NCI-H1092 (cell line): ENCODE measurements around the gene TCF12.
"Not testable (repeated sequence)": the region's sequence is repeated elsewhere in the genome, so short reads cannot be mapped to it uniquely, and the experiment has no call there.

Experiments used
- DNase-seq: peaks from one replicate; lab custom pipeline; 2025; lab: John Stamatoyannopoulos, UW

TCF12 gene

DNA sequence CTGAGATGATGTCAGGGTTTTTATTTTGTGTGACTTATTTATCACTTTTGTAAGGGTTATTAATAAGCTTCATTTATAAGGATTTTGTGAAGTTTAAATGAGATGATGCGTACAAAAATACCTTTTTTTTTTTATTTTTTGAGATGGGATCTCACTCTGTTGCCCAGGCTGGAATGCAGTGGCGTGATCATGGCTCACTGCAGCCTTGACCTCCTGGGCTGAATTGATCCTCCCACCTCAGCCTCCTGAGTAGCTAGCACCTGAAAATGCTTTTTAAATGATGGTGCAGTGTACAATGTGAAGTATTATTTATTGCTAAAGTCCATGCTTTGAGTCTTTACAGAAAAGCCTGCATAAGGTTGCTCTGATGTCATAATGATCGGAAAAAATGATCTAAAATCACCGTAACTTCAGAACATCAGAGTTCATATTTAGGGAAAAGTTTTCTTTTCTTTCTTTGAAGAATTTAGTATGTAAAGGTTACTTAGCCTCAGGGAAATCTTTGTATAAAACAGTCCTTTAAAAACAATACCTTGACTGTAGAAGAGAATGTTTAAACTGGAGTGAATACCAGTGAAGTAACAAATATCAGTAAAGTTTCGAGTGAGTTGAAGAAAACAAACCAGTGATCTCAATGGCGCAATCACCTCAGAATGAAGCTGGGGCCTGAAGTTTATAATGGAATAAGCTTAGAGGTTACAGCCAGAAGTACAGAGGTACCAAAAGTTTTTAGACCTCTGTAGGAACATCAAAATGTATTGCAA is 29.7 kb downstream of the TCF12 start:
- no peak for DNase-seq

DNA sequence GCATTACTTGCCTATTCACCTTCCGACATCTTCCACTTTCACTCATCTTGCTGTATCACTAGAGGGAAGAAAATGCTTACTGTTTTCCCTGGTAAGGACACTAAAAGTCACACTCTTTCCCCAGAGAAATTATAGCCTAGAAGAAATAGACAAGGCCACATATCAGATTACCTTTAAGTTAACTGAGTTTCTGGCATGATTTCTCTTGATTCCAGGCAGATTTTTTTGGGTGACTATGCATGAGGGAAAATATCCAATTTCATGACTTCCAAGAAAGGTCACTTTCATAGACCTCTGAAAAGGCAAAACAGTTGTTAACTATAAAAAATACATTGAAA is 30.3 kb downstream of the TCF12 start:
- no peak for DNase-seq

DNA sequence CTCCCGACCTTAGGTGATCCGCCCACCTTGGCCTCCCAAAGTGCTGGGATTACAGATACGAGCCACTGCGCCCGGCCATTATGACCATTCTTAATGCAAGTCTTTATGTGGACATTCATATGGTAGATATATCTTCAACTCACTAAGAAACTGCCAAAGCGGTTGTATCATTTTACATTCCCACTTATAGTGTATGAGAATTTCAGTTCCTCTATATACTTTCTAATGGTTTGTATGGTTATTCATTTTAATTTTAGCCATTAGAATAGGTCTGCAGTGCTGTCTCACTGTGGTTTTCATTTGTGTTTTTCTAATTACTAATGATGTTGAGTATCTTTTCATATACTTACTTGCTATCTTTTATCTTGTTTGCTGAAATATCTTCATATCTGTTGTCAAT is 32.5 kb downstream of the TCF12 start:
- DNase-seq, result no peak

DNA sequence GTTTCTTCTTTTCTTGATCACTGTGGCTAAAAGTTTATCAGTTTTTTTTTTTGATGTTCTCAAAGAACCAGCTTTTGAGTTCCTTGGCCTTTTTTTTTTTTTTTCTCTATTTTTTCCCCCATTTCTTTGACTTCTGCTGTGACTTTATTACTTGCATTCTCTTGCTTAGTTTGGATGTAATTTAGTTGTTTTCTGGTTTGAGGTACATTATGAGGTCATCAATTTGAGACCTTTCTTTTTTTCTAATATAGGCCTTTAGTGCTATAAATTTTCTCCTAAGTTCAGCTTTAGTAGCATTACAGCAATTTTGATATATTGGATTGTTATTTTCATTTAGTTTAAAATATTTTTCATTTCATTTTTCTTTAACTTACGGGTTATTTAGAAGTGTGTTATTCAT is 35.3 kb downstream of the TCF12 start:
- no peak for DNase-seq

DNA sequence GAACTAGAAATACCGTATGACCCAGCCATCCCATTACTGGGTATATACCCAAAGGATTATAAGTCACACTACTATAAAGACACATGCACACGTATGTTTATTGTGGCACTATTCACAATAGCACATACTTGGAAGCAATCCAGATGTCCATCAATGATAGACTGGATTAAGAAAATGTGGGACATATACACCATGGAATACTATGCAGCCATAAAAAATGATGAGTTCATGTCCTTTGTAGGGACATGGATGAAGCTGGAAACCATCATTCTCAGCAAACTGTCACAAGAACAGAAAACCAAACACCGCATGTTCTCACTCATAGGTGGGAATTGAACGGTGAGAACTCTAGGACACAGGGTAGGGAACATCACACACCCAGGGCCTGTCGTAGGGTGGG is 36.6 kb downstream of the TCF12 start:
- DNase-seq, result not testable (repeated sequence)

DNA sequence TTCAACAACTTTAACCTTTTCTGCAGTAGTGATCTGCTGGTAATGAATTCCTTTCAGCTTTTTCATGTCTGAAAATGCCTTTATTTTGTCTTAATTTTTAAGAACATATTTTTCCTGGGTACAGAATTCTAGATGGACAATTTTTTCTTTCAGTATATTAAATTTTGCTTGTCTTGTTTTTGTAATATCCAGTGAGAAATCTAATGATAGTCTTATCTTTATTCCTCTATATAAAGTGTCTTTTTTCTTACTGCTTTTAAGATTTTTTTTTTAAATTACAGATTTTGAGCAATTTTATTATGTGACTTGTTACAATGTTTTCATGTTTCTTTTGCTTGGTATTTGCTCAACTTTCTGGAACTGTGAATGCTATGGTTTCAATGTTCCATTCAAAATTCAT is 38.1 kb downstream of the TCF12 start:
- DNase-seq, result no peak

DNA sequence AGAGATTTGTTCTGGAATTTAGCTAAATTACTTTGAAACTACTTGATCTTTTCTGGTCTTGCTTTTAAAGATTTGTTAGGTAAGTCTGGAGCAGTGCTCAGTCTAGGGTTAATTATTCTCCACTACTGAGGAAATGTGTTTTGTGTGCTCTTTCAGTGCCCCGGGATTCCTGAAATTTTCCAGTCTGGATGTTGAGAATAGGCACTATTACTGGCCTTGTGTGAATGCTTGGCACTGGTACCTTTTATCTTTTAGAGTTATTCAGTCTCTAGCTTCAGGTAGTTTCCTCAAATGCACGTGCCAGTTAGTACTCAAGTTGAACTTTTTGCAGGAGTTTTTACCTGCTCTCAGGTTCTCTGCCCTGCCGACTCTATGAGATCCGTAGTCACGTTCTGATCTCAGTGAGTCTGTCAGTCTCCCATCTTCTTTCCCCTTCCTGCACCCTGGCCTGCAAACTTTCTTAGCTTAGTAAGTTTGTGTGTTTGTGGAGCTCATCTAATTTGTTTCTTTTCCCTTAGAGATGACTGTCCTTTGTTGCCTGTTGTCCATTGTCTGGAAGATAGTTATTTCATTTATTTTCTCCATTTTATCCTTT is 39.5 kb downstream of the TCF12 start:
- no peak for DNase-seq

DNA sequence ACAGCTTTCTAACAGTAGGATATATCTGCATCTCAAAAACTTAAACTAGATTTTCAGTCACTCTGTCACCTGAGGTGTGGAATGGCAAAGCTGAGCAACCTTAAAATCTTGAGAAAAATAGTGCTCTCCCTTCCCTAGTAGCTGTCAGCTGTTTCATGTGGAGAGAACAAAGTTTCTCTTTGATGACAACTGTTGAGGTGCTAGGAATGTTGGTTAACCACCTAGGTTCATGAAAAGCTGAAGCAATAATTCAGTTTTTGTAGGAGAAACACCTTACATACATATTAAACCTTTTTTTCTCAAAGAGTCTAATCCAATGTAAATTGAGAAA is 40.8 kb downstream of the TCF12 start:
- DNase-seq, result no peak

DNA sequence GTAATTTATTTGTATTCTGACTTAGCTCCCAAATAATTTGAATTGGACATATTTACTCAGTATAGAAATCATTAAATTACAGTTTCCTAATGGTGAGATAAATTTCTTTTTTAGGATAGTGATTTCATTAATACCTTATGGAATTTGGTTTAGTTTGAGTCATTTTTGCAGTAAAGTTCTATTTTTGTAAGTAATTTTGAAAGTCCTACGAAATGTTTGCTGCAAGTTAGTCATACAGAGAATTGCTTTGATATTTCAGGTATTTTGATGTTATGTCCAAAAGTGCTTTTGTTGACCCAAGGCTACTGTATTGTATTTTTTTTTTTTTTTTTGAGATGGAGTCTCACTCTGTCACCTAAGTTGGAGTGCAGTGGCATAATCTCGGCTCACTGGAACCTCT is 41.7 kb downstream of the TCF12 start:
- DNase-seq, result no peak

DNA sequence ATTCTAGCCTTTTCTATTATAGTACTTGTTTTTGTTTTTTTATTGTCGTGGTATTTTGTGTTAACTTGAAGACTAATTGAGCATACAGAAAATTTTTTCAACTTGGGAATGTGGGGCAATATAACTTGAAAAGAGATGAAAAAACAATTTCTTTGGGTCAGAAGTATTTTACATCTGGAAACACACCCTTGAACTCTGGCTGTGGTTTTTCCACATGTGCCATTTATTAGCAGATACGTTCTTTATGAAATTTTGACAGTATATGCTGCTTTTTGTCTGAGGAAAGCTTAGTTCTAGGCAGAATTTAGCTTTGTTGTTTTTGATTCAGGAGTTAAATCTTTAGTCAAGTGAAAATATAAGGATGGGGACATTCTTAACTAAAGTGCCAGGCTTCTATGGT is 44.7 kb downstream of the TCF12 start:
- DNase-seq, result no peak

DNA sequence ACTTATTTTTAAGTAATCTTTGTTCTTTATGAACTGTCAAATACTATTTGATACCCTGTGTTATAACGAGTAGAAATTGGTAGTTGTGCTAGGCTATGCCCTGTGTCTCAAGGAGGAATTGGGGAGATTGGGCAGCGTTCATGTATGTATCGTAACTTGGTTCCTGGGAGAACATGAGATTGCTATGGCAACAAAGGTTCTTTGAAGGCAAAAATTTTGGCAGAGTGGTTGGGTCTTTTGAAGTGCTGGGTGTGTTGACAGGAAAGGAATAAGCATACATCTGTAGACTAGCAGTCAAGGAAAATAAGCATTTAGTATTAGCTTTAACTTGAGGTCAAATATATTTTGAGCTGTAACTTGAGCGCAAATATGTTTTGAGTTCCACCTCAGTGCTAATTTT is 45.3 kb downstream of the TCF12 start:
- DNase-seq, result no peak

DNA sequence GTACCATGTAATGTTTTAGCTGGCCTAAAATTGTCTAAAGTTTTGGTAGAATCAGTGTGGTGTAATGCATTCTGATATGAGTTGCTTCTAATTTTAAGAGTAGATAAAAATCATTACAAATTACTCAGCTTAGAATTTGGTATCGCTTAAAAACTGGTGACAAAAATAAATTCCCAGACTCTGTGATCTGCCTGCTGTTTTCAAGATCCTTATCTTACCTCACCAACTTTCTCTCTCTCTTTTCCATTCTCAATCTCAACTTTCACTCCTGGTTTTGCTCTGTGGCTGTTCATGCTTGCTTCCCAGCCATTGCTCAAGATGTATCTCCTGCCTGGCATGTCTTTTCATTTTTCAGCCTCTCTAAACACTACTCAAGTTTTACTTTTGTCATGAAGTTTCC is 45.7 kb downstream of the TCF12 start:
- DNase-seq, result no peak

DNA sequence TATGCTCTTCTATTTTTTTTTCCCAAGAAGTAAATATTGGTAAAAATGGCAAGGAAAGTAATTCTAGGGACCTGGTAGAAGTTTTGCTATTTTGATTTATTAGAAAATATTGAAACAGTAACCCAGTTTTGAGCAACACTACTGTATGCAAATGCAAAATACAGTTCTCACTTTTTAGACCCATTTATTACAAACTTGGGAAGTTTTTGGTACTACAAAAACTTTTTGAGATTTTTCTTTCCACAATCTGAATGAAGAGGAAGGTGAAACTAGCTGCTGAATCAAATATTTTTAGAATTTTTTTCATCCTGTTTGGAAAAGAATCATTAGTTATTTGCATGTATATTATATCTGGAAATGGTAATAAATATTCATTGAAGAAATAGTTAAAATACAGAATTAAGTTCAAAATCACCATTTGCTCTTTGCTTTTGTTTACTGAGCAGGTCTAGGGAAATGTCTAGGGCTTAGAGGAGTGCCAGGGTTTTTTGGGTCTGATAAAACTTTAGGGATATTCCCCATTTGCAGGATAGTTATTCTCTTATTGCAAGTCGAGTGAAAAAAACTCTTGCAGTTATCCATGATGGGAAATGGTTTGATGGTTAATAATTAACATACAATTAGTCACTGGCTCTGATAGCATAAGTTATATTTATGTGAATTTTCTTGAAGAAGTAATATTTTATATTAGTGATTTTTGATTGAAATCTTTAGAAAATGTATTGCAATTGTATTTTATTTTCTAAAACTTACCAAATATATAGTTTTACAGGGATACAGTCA is 47.0 kb downstream of the TCF12 start:
- DNase-seq, result no peak

DNA sequence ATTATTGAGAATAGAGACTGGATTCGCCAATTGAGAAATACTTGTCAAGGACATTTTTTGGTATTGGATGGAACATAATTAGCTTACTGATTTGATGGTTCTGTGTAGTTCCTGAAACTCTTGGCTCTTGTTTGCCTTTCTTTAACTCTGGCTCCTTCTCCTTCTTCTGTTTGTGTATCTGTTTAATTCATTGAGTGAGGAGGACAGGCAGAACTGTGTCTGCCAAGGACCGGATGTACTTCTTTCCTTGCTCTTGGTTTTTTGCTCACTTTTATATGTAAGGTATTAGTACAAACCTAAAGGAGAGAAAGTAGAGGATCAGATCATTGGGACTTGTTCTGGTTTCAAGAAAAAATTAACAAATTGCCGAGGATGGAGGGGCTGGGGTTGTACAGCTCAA is 48.9 kb downstream of the TCF12 start:
- DNase-seq, result no peak

DNA sequence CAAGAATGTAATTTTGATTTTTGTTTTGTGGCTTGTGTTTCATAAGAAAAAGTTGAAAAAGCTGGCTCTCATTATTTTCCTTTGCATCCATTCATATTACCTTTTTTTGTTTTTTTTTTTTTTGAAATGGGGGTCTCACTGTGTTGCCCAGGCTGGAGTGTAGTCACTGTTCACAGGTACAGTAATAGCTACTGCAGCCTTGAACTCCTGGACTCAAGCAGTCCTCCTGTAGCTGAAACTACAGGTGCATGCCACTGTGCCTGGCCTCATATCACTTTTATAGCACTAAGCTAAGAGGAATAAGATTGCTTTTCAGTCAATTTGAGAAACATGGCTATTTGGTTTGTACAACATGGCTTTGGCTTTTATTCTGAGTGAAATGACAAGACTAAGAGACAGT is 49.8 kb downstream of the TCF12 start:
- DNase-seq, result no peak

DNA sequence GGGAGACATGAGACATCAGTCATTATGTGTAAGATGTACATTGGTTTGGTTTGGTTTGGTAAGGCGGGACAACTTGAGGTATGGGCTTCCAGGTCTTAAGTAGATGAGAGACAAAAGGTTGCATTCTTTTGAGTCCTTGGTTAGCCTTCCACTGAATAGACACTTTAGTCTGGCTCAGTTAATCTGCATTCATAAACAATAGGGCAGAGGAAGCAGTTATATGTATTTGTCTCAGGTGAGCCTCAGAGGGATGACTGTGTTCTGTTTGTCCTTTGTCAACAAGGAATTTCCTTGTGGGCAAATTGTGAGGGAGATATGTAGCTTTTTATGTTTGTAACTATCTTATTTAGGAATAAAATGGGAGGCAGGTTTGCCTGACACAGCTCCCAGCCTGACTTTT is 50.4 kb downstream of the TCF12 start:
- DNase-seq, result no peak

DNA sequence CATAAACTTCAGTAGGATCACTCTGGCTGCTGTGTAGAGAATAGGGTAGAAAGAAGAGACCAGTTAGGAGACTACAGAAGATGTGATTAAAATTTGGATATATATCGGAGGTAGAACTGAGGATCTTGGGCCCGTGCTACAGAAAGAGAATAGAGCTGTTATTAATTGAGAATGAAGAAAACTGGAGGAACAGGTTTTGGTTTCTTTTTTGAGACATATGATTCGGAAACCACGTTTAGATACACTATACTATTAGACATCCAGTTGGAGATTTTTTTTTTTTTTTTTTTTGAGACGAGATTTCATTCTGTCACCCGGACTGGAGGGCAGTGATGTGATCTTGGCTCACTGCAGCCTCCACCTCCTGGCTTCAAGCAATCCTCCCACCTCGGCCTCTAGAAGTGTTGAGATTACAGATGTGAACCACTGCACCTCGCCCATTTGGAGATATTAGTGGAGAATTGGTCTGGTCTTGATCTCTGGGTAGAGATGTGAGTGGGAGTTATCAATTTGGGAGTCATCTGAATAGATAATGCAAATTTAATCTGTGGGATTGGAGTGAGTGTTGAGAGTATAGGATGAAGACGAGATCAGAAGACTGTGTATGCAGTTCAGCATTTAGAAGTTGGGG is 50.9 kb downstream of the TCF12 start:
- no peak for DNase-seq

DNA sequence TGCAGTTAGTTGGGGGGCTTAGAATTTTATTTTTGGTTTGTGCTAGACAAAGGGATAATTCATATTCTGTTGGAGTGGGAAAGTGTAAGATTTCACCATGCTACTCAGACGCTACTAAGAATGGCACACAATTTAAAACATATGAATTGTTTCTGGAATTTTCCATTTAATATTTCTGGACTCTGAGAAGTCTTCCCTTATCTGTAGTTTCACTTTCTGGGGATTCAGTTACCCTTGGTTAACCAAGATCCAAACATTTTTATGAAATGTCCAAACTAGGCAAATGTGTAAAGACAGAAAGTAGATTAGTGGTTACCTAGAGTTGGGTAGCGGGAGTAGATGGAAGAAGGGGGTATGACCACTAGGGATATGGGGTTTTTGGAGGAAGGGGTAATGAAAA is 53.1 kb downstream of the TCF12 start:
- DNase-seq, result no peak

DNA sequence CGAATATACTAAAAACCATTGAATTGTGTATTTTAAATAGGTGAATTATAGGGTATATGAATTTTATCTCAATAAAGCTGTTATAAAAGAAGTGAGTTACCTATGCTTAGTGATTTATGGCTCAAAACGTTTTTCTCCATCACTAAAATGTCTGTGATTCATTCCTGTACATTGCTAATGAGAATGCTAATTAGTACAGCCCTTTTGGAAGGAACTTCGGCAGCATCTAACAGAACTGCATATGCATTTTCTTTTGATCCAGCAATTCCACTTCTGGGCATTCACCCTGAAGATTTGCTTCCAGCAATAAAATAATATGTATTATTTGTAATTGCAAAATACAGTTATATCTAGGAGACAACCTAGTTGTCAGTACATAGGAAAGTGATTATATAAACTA is 53.6 kb downstream of the TCF12 start:
- DNase-seq, result no peak

DNA sequence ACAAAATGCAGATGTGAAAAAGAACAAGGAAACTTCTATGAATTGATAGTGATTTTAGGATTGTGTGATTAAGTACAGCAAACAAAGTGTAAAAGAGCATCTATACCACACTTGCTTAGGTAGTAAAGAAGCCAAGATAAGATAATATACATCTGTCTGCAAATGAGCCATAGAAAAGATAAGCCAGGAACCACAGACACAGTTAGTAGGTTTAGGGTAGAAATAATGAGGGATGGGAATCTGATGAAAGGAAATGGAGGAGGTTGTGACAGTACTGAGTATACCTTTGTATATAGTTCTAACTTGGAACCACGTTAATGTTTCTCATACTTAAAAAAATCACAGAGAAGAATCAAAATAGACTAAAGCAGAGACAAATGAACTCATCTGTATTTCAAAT is 54.0 kb downstream of the TCF12 start:
- DNase-seq, result no peak

DNA sequence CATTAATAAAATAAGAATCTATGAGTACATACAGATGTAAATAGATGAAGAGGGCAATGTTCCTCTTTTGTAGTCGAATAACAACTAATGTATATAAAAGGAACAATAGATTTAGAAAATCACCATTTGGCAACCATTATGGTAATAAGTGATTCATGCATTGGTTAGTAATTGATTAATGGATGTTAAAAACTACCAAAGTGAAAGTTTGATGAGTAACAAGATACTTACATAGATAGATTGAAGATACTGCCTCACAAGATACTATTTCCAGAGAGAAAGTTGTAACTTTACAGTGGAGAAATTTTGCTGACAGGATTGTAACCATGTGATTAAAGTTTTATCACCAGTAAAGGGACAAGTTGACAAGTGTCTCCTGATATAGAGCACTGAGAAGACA is 55.0 kb downstream of the TCF12 start:
- no peak for DNase-seq

DNA sequence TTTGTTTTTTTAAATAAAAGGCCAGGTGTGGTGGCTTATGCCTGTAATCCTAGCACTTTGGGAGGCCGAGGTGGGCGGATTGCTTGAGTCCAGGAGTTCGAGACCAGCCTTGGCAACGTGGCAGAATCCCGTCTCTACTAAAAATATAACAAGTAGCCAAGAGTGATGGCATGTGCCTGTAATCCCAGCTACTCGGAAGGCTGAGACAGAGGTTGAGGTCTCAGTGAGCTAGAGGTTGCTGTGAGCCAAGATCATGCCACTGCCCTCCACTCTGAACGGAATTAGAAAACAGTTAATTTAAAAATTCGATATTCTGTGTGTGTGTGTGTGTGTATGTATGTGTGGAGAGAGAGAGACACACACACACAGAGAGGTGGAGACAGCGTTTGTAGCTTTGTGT is 58.8 kb downstream of the TCF12 start:
- no peak for DNase-seq
